GM21576 (cell line): Measurements from ENCODE around the gene TRIM63.

ENCODE experiments used
- ATAC-seq: cut with Tn5 transposase; IDR thresholded peaks from one replicate; pipeline ENCODE4 v1.9.1; 2021; ENCODE audit warnings: mild to moderate bottlenecking, moderate library complexity; ENCODE audit not compliant: unreplicated experiment

TRIM63 gene

GRCh38 chr1:26035203-26035958 lies 32.0 kb downstream of the TRIM63 start:
- ATAC-seq: peak; percentile 80

GRCh38 chr1:26034504-26035202 lies 32.8 kb downstream of the TRIM63 start:
- no peak for ATAC-seq

- ATAC-seq: no peak
Observed at GRCh38 chr1:26032656-26033357, 34.6 kb downstream of the TRIM63 start.

DNA sequence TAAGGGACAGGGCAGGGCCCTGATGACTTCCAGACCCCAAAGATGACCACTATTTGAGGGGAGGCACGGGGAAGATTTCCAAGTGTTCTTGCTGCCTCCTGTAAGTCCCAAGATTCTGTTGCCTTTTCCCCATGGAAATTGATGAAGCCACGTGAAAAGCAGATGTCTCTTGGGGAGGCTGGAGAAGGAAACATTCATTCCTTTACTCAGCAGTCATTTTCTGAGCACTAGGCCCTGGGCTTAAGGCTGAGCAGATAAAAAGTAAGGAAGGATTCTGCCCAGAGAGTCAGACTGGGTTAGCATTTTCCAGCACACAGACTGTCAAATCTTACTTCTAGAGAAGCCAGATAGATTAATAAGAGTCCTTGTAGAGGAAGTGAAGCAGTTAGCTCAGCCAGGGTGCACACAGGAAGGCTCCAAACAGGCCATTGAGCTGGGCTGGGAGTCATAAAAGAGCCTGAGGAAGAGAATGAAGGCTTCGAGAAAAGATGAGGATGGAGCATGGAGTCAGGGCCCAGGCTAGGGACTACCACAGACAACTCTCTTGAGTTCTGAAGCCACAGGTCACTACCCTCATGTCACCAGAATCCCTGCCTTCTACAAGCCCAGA lies 35.7 kb downstream of the TRIM63 start:
- ATAC-seq: no peak

GRCh38 chr1:26031196-26031595 lies 36.2 kb downstream of the TRIM63 start:
- ATAC-seq: no peak

DNA sequence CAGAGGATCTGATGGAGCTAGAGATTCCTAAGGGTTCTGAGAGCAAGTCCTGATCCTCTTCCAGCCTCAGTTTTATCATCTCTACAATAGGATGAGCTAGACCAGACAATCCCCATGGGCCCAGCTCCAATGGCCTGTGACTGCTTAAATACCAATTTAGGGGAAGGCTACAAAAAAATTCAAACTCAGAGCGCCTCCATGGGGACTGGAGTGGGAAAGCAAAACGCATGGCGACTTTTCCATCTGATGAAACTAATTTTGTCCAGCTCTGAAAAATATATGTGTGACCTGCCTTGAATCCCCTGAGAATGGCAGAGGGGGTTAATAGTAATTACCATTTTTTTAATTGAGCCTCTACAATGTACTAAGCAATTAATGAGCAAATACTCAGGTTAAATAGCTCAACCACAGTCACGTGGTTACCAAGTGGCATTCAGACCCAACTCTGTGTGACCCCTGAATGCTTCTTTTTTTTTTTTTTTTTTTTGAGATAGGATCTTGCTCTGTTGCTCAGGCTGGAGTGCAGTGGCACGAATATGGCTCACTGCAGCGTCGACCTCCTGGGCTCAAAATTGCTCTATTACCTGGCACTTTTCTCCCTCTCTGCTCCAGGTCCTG lies 37.5 kb downstream of the TRIM63 start:
- no peak for ATAC-seq

- ATAC-seq: no peak
Observed at GRCh38 chr1:26029054-26029863, 38.2 kb downstream of the TRIM63 start.

- no peak for ATAC-seq
Observed at GRCh38 chr1:26028490-26028980, 38.9 kb downstream of the TRIM63 start.

- ATAC-seq: no peak
Observed at GRCh38 chr1:26027716-26028489, 39.5 kb downstream of the TRIM63 start.

DNA sequence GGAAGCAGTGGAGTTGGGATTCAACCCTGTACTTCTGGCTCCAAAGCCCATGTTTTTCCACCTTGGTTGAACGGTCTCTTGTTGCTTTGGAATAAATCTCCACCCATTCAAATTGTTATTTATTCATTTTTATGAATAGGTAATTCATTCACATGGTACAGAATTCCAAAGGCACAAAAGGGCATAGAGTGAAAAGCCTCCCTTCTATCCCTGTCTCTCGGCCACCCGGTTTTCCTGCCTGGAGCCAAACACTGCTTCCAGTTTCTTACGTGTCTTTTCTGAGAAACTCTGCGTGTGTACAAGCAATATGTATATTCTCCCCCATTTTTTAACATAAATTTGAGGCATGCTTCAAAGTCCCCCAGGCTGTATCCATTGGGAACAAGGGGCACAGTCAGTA lies 41.9 kb downstream of the TRIM63 start:
- ATAC-seq: no peak

DNA sequence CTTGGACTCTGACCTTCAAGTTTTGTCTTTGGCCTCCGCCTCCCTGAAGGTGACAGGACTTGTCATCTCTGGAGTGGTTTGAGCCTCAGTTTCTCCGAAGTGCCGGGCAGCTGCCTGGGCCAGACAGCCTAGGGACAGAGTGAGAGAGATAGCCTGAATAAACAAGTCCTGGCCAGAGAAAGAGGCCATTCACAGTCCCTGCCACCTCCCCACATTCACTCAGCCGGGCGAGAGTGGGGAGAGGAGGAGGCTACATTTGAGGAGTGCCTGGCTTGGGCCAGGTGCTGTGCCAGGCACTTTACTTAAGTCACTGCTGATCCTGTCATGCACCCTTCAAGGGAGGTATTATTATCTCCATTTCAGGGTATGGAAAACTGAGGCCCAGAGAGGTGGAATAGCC lies 42.4 kb downstream of the TRIM63 start:
- no peak for ATAC-seq

- ATAC-seq: no peak
Observed at GRCh38 chr1:26023826-26024225, 43.6 kb downstream of the TRIM63 start.

DNA sequence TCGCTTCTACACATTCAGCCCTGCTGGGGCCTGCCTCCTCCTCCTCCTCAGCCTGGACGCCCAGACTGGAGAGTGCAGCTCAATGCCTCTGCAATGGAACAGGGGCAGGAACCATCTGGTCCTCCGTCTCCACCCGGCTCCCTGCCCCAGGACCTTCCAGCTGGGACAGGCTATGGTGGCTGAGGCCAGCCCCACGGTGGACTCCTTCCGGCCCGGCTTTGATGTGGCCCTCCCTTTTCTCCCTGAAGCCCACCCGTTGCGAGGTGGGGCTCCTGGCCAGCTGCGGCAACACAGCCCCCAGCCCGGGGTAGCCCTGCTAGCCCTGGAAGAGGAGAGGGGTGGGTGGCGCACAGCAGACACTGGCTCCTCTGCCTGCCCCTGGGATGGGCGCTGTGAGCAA lies 44.4 kb downstream of the TRIM63 start:
- no peak for ATAC-seq

GRCh38 chr1:26022404-26022779 lies 45.0 kb downstream of the TRIM63 start:
- no peak for ATAC-seq

DNA sequence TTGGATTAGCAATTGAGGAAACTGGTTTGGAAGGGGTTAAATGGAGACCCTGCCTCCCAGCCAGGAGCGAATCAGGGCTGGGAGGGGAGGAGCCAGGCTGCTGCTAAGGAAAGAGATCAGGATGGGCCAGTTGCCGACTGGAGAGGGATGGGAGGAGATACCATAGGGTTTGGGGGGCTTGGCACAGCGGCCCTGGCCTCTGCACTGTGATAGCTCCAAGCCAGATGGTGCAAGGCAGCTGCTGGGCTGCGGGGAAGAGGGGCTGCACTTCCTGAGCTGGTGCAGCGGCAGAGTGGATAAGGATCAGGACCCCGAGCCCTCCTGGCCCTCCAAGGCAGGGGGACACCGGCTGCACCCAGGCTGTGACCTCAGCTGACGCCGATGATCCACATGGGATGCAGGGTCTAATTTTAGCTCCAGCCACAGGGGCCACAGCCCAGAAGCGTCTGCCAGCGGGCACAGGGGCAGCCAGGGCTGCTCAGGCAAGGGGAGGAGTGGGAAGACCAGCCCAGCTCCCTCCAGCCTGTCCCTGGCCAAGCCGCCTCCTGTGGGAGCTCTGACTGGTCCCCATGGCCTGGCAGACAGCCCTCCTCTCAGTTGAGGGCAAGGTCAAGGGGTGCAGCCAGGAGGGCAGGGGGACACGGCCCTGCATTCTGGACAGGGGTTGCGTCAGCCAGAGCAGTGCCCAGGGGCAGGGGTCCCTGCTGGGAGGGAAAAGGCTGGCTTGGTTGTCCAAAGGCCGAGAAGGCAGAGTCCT lies 45.6 kb downstream of the TRIM63 start, which contains the start of gene EXTL1:
TSS of gene EXTL1 (plus strand) at position 129 of the 757 bp plus-strand sequence. CDS start 872 bp downstream, outside the sequence.
- no peak for ATAC-seq

DNA sequence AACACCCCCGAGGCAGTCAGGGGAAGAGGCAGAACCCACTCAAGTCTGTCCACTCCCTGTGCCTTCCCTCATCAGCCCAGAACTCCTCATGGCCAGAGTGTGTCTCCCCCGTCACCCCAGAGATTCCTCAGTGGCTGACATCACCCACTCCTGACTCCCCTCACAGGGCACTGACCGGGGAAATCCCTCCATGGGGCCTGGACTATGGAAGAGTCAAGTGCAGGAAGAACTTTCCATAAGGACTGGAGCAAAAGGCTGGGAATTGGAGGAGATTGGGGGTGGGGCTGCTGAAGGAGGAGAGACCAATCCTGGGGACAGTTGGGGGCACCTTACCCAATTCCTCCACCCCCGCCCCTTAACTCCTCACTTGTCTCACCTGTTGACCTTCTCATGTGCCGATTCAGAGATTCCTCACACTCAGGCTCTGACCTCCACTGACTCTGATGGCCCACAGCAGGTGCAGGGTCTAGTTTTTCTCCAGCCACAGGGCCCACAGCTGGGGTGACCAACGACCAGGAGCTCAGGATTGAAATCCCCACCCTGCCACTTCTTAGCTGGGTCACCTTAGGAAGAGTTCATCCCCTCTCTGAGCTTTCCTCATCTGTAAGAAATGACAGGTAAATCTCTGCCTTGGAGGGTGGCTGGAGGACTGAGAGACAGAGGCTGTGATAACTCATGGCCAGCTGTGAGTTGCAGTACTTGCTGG lies 46.3 kb downstream of the TRIM63 start:
- no peak for ATAC-seq

GRCh38 chr1:26020330-26020768 lies 47.1 kb downstream of the TRIM63 start:
- ATAC-seq: no peak
